Islet precursor cell (in vitro differentiated cells): ENCODE data around the gene THAP2.
A peak's percentile ranks its signal among the peaks of the same experiment; 100 is the strongest.
"Not testable (repeated sequence)": the region's sequence is repeated elsewhere in the genome, so short reads cannot be mapped to it uniquely, and the experiment has no call there.

ENCODE experiments used
- DNase-seq: peaks from one replicate; pipeline ENCODE4 v3.0.0-alpha.2; 2018

Gene THAP2

DNA sequence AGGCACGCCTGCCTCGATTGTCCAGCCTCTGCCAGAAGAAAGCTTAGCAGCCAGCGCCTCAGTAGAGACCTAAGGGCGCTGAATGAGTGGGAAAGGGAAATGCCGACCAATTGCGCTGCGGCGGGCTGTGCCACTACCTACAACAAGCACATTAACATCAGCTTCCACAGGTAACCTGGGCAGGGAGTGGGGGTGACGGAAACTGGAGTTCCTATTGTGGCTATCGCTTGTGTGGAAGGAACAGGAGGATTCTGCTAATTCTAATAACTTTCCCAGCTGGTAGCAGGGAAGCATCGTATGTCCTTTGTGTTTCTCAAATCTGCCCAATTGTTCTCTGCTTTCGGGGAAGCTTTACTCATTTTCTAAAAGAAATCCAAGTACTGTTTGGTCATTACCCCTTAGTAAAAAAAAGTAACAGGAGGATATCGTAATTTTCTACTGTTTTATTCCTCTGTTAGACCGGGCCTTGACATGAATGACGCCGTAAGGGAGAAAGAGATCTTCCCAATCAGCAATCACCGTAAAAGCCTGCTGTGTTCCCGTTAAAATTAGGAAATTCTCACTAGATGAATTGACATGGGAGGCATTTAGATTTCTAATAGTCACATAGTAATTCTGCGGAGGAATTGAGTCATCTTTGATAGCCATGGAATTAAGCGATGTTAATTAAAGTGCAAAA, 449 bp downstream of the THAP2 start:
- no peak for DNase-seq

DNA sequence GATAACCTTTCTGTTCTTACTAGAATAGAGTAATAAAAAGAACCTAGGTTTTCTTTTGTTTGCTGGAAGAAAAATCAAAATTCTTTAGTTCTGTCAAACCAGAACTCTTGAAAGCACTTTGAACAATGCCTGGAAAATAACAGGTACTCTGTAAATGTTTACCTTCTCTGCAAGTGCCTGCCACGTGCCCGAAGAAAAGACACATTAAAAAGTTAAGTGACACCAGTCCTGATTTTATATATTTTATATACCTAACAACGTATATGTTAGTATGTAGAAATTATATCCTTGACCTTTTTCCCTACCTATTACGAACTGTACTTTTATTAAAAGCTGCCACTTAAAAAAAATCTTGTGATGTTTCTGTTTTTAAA, 976 bp downstream of the THAP2 start:
- no peak for DNase-seq

DNA sequence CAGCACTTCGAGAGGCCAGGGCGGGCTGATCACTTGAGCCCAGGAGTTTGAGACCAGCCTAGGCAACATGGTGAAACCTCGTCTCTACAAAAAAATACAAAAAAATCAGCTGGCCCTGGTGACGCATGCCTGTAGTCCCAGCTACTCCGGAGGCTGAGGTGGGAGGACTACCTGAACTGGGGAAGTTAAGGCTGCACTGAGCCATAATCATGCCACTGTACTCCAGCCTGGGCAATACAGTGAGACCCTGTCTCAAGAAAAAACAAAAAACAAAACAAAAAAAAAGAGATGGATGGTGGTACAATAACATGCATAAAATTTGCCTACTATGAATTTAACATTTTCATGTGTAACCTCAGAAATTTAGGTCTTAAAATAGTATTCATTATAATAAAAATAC, 2.2 kb downstream of the THAP2 start:
- DNase-seq, result no peak

DNA sequence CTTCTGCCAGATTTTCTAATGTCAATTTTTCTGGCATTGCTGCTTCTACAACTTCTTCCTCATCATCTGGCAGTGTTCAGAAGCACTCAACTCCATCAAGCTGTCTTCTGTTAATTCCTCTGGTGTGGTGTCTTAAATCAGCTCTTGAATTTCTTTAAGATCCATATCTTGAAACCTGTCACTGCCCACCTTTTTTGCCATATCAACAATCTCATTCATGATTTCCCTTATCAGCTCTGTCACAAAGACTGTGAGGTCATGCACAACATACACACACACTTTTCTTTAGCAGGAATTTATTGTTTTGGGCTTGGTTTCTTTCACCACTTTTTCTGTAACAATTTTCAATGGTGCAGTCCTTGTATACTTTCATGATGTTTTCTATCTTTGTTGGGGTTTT, 7.2 kb downstream of the THAP2 start:
- no peak for DNase-seq

DNA sequence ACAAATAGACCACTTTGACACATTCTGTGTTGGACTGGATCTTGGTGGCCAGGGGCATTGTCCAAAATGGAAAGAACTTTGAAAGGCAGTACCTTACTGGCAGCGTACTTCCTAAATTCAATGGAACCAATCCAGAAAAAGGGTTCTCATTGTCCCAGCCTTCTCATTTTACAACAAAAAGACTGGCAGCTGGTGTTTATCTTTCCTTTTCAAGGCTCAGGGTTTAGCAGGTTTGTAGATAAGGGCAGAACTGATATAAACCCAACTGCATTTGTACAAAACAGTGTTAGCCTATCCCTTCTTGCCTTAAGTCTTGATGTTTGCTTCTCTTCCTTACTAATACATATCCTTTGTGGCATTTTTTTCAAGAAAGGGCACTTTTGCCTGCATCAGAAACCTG, 7.7 kb downstream of the THAP2 start:
- DNase-seq, result no peak

DNA sequence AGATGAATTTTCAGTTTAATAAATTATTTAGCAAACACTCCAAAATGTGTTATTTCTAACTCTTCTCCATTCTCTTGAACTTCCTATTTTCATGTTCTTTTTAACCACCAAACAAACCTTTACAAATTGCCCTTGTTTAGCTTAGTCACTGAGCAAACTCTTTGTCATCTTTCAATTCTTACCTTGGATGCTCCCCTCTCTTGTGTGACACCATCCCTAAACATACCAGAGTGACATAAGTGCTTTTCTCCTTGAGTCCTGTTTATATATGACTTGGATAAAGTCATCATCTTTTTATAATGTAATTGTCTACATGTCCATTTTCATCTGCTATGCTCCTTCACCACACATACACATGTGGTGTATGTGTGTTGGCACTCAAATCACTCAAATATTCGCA, 18.4 kb downstream of the THAP2 start:
- DNase-seq, result no peak

DNA sequence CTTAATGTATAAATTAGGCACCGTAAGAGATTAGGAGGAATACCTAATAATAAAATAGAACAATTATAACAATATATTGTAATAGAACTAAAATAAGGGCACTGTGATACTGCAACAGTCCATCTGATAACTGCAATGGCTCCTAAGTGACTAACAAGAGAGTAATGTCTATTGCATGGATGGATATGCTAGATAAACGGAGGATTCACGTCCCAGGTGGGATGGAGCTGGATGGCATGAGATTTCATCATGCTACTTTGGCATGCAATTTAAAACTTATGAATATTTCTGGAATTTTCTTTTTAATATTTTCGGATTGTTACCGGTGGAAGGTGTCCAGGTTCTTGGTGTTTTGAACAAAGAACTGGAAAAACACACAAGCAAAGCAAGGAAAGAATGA, 19.5 kb downstream of the THAP2 start:
- no peak for DNase-seq

DNA sequence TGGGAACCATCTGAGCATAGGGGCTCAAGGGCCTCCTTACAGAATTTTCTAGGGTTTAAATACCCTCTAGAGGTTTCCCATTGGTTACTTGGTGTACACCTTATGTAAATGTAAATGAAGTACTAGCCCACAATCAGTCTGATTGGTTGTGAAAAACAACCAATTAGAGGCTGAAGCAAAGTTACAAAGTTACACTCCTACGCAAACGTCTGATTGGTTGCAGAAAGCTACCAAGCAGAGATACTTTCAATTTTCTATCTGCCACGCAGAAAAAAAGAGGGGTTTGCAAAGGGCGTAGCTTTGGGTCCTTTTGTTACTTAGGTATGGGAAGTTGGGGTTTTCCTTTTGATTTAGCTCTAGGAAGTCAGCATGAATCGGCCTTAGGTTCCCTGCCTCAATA, 20.0 kb downstream of the THAP2 start:
- DNase-seq, result no peak

DNA sequence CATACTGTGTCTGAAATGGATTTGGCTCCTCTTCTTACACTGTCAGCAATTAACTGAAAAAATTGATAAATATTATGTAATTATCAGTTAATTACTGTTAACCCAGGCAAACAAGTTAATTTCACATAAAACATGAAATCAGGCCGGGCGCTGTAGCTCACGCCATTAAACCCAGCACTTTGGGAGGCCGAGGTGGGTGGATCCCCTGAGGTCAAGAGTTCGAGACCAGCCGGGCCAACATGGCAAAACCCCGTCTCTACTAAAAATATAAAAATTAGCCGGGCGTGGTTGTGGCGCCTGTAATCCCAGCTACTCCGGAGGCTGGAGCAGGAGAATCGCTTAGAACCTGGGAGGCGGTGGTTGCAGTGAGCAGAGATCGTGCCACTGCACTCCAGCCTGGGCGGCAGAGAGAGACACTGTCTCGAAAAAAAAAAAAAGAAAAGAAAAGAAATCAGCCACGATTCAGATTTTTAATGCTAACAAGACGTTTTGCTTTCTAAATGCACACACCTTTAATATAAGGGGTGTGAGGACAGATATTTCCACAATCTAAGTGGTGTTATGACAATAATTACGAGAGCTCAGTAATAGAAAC, 21.3 kb downstream of the THAP2 start:
- DNase-seq, result no peak

DNA sequence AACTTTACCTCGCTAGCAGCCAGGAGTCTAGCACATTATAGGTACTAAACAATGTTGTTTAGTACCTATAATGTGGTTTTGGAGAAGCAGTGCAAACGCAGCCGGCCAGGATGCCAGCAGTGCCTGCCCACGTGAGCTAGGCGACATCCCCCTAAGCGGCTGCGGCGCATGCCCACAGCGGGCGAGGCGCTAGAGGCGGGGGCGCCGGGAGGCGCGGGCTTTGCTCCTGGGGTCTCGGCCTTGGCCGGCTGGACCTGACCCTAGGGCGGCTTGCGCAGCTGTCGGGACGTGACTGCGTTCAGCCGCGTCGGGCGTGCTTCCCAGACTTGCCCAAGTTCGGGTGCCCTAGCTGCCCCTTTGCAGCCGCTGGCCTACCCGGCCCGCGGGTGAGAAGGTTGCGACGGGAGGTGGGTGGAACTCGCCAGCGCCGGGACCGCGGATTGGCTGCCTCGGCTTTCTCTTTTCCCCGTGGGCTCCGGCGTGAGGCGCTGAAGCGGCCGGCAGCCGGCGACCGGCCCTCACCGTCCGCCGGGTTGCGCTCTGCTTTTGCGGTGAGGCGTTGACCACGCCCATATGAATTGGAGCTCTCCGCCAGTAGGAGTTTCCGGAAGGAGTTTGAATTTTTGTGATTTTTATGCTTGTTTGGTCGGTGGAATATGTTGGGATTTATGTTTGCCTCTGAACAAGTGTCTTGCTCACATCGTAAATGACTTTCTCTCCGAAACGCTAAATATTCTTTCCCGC, 22.0 kb downstream of the THAP2 start, which contains the start of gene TMEM19:
TMEM19 (plus strand) TSS at position 169 of the 744 bp plus-strand sequence. CDS start 599 bp downstream, outside the sequence.
- peak; percentile 97 for DNase-seq

DNA sequence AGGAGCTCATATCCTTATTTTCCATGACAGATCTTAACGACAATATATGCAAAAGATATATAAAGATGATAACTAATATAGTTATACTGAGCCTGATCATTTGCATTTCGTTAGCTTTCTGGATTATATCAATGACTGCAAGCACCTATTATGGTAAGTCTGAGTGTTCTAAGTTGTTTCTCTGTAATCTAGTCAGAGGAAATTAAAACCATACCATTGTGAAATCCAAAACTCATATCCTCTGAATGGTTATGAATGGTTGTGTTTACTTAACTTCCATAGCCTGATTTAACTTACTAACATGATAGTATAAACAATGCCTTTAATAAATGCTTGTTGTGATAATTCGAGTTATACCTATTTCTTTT, 22.5 kb downstream of the THAP2 start:
- no peak for DNase-seq

DNA sequence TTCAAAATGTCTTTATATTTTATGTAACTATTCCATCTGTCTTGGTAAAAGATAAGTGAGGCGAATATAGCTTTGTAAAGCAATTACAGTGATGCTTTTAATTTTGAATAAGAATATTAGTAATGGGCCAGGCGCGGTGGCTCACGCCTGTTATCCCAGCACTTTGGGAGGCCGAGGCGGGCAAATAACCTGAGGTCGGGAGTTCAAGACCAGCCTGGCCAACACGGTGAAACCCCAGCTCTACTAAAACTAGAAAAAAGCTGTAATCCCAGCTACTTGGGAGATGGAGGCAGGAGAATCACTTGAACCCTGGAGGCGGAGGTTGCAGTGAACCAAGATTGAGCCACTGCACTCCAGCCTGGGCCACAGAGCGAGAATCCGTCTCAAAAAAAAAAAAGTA, 23.1 kb downstream of the THAP2 start:
- not testable (repeated sequence) for DNase-seq

DNA sequence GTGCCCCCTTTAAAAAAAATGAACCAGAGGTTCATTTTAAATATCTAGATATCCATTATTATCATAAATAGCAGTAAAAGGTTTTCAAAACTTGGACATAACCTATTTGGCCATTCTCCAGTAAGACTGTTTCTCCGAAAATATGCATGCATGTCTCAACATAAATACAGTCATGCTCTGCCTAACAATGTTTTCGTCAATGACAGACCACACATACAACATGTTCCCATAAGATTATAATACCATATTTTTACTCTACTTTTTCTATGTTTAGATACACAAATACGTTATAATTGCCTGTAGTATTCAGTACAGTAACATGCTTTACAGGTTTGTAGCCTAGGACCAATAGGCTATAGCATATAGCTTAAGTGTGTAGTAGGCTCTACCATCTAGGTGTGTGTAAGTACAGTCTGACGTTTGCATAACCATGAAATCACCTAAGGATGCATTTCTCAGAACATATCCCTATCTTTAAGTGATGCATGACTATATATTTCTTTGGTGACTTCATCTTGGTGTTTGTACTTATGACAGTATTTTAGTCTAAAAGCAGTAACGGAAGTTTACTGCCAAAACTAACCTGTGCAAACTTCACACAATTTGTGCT, 25.0 kb downstream of the THAP2 start:
- no peak for DNase-seq

DNA sequence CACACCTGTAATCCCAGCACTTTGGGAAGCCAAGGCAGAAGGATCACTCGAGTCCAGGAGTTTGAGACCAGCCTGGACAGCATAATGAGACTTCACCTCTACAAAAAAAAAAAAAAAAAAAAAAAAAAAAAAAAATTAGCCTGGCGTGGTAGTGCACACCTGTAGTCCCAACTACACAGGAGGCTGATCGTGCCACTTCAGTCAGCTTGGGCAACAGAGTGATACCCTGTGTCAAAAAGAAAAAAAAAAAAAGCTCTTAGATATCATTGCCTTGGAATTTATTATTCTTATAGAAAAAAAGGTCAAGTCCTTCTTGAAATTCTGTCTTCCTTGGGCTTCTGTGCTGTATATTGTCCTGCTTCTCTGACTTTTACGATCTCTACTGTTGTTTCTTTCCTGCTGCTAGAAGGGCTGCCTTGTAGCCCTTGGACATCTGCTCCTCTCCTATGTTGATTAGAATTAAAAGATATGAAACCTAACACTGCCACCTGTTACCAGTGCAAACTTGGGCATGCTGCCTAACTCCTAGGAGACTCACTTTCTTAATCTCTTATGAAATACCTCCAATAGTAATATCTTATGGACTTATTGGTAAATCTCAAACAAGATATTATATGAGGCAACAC, 27.5 kb downstream of the THAP2 start:
- DNase-seq, result no peak

DNA sequence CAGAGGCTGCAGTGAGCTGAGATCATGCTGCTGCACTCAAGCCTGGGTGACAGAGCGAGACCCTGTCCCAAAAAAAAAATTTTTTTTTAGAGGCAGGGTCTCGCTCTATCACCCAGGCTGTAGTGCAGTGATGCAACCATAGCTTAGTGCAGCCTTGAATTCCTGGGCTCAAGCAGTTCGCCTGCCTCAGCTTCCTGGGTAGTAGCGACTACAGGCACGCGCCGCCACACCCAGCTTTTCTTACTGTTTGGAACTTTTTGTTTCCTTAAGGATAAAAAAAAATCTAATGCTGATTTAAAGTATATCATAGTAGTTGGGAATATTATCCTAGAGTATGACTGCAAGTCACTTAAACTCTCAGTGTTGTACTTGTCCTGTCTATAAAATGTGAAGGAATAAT, 29.0 kb downstream of the THAP2 start:
- no peak for DNase-seq

DNA sequence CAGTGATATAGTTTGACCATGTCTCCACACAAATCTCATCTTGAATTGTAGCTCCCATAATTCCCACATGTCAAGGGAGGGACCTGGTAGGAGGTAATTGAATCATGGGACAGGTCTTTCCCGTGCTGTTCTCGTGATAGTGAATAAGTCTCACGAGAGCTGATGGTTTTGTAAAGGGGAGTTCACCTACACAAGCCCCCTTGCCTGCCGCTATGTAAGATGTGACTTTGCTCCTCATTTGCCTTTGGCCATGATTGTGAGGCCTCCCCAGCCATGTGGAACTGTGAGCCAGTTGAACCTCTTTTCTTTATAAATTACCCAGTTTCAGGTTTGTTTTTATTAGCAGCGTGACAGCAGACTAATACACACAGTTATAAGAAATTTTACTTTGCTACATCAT, 29.6 kb downstream of the THAP2 start:
- not testable (repeated sequence) for DNase-seq

DNA sequence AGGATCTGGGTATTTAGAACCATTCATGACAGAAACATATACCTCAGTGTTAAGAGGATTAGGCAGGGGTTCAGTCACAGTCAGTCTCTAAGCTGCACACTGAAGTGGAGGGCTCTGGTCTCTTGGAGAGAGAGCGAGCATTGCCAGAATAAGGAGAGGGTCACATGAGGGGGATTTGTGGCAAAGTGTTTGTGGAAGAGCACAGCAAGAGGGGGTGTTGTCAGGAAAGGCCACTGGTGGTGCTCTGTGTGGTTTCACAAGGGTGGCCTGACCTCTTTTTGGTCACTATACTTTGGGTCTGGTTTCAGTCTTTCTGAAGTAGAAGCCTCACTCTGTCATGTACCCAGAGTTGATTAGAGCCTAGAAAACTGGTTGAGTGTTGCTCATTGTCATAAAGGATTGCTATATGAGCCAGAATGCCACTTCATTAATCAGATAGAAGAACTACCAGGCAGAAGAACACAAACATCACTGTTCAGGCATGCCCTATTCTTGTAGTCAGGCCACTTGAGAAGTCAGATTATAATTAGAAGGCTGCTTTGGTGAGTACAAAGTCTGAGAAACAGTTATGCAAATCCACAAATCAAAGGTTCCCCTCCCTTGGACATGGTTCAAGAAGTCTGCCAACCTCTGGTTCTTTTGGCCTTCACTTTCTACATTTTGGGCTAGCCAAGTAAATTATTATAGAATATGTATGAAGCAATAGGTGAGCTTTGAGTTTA, 30.2 kb downstream of the THAP2 start:
- no peak for DNase-seq

DNA sequence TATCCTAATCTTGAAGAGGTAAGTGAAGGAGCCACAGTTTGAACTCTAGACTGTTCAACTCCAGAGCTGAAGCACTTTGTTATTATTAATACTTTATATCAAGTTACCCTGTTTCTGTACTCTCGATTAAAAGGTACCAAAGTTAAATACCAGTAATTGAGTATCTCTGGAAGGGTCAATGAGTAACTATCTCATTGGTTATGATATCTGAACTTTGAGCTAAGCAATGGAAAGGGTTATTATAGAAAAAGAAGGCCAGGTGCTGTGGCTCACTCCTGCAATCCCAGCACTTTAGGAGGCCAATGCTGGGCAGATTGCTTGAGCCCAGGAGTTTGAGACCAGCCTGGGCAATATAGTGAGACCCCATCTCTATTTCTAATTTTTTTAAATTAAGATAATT, 31.7 kb downstream of the THAP2 start:
- no peak for DNase-seq

DNA sequence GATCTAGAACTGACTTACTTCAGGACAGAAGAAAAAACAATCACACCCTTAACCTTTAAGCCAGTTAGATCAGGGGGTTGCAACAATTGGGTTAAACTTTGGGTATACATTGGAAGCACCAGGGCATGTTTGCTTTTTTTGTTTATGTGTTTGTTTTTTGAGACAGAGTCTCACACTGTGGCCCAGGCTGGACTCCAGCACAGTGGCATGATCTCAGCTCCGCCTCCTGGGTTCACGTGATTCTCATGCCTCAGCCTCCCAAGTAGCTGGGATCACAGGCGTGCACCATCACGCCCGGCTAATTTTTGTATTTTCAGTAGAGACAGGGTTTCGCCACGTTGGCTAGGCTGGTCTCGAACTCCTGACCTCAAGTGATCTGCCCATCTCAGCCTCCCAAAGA, 38.1 kb downstream of the THAP2 start:
- not testable (repeated sequence) for DNase-seq

DNA sequence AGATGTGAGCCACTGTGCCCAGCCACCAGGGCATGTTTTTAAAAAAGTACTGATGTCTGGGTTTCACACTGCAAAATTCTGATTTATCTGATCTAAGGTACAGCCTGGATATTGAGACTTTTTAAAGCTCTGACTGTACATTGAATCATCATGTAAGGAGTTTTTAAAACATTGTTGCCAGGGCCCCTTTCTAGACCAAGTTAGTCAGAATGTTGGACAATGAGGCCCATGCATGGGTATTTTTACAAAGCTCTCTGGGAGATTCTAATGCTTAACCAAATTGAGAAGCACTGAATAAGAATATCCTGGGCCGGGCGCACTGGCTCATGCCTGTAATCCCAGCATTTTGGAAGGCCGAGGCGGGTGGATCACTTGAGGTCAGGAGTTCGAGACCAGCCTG, 38.5 kb downstream of the THAP2 start:
- no peak for DNase-seq

DNA sequence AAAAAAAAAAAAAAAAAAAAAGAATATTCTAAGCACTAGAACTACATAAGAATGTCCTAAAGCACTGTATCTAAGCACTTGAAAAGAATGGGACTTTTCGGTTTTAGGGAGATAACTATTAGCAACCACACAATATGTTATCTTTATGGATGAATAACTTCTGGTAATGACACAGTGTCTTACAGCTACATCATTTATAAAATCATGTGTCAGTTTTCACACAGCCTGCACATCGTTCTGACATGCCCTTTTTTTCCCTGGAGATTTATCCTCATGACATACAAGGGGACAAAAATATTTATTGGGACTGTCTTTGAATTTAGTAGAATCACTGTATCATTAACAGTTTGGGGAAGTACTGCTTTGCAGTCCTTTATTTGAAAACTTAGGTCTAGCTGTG, 39.1 kb downstream of the THAP2 start:
- no peak for DNase-seq

DNA sequence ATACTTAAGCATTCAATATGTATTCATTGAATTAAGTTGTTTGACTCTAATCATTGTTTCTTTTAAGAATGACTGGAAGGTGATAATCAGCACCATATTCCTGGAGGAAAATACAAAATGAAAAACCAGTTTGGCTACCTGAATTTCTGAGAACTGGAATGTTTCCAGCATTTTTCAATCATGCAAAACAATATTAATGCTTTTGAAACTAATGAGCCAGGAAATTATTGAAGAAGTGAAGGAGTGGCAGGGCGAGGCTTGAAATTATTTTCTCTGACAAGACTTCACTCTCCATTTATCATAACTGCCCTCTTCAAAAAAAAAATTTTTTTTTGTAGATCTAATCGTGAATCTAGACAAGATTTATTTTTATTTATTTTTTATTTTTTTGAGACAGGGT, 40.8 kb downstream of the THAP2 start:
- DNase-seq, result no peak

DNA sequence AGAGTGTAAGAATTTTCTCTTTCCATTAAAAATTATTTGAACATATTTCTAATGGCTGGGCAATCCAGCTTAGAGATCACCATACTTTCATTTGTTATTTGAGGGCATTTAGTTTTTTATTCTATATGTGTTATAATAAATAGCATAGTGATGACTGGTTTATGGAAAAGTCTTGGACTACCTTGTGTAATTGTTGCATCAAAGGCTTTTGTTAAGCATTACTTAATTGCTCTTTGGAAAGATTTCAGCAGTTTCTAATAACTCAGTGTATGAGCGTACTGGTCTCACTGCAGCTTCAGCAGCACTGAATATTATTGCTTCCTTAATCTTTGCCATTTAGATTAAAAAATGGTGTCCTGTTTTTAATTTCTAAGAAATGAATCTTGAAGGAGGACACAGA, 44.6 kb downstream of the THAP2 start:
- DNase-seq, result no peak
